ENCODE measurements around the gene NATD1. TPM values are rescaled to one million over a fixed set of nuclear protein-coding genes. Genes with fewer than 3 reads are reported as not detected.

Gene NATD1
- polyA plus RNA-seq, 1 of the 3 experiments (the other 2 are of a cell fraction) = 3.9 TPM

GRCh38 chr17:21199311-21199710 is 53.9 kb downstream of the NATD1 start:
- CTCF ChIA-PET = interaction anchor here (0.7 to 1.4 kb wide), 2 partner anchors 70 to 312 kb away, joined by 3 read pairs; no protein-coding TSS in a partner anchor
- H3K4me2 ChIP-seq = no peak overlapping the region
- no peak overlapping the region for H3K27ac ChIP-seq (ENCODE audit: low read depth in 2 of 2, low read length in 1 of 2)

GRCh38 chr17:21198411-21198810 is 54.8 kb downstream of the NATD1 start:
- H3K4me2 ChIP-seq = no peak overlapping the region
- H3K27ac ChIP-seq (ENCODE audit: low read depth in 2 of 2, low read length in 1 of 2) = no peak overlapping the region
- ChIA-PET POLR2A (no interaction called here), CTCF (interaction anchor here (1.4 kb wide), 1 partner anchor 69 kb away, joined by 3 read pairs; no protein-coding TSS in a partner anchor)
- peaks cover 60% of the 10 kb centered on the region for H4K20me1 ChIP-seq (ENCODE audit: insufficient read depth)
- H2AFZ ChIP-seq (ENCODE audit: low read depth) = no peak overlapping the region
- TF ChIP-seq ZBTB33 (IDR thresholded peaks at IDR 0.05; ENCODE audit: borderline replicate concordance, low read depth) (no peak), GABPA (IDR thresholded peaks at IDR 0.05; ENCODE audit: low read depth) (no peak), SMC3 (IDR thresholded peaks at IDR 0.05; ENCODE audit: low read depth, low read length) (no peak), TCF12 (IDR thresholded peaks at IDR 0.05) (no peak), FOSL2 (IDR thresholded peaks at IDR 0.05; ENCODE audit: borderline replicate concordance, low read depth) (no peak), NRF1 (IDR thresholded peaks at IDR 0.05; ENCODE audit: low read depth, low read length) (no peak), TAF1 (IDR thresholded peaks at IDR 0.05; ENCODE audit: borderline replicate concordance, low read depth, low read length) (no peak), USF2 (IDR thresholded peaks at IDR 0.05; ENCODE audit: borderline replicate concordance, low read depth, low read length) (no peak), EP300 (IDR thresholded peaks at IDR 0.05; ENCODE audit: borderline replicate concordance in 1 of 2, low read depth in 1 of 2, low read length in 1 of 2) (no peak), MXI1 (IDR thresholded peaks at IDR 0.05; ENCODE audit: low read depth, low read length) (no peak), FOXM1 (IDR thresholded peaks at IDR 0.05; ENCODE audit: low read depth) (no peak), RXRA (IDR thresholded peaks at IDR 0.05; ENCODE audit: borderline replicate concordance, low read depth) (no peak), PBX3 (IDR thresholded peaks at IDR 0.05) (no peak)
- H3K9me2 ChIP-seq = no peaks in the 10 kb centered on the region
- peaks cover 0 to 29% of the 10 kb centered on the region in 2 experiments; a peak in 1 of 4 replicates for H3K4me1 ChIP-seq (ENCODE audit: control insufficient read depth in 1 of 2, insufficient read depth in 2 of 2, low read depth in 1 of 2, low read length in 1 of 2)
- H3K9me3 ChIP-seq = no peaks in the 10 kb centered on the region
- H3F3A ChIP-seq (replicated peaks; ENCODE audit: insufficient read depth) = no peaks in the 10 kb centered on the region
- peaks cover 4 to 14% of the 10 kb centered on the region in 2 experiments for H3K36me3 ChIP-seq (replicated peaks in 1 of 2; ENCODE audit: control insufficient read depth in 1 of 2, insufficient read depth in 2 of 2, low read length in 1 of 2)
- 95% methylated on average over 11 of the region's 20 CpGs for WGBS (ENCODE audit: low lambda C conversion rate)
- H3K27me3 ChIP-seq (ENCODE audit: insufficient read depth) = no peaks in the 10 kb centered on the region
- H3K79me2 ChIP-seq (ENCODE audit: insufficient read depth) = peaks cover 69% of the 10 kb centered on the region
- H3K4me3 ChIP-seq (ENCODE audit: low read depth in 2 of 2, low read length in 1 of 2) = no peak overlapping the region
- H3K9ac ChIP-seq = no peak overlapping the region
- no peak for DNase-seq

More at GRCh38 chr17:21199311-21199710, 53.9 kb downstream of the NATD1 start:
- peaks cover 0 to 25% of the 10 kb centered on the region in 2 experiments; a peak in 1 of 4 replicates for H3K4me1 ChIP-seq (ENCODE audit: control insufficient read depth in 1 of 2, insufficient read depth in 2 of 2, low read depth in 1 of 2, low read length in 1 of 2)
- WGBS (ENCODE audit: low lambda C conversion rate) = 84% methylated on average over 9 of the region's 9 CpGs
- no peaks in the 10 kb centered on the region for H3F3A ChIP-seq (replicated peaks; ENCODE audit: insufficient read depth)
- no peaks in the 10 kb centered on the region for H3K9me2 ChIP-seq
- TF ChIP-seq PBX3 (IDR thresholded peaks at IDR 0.05) (no peak), MEF2A (IDR thresholded peaks at IDR 0.05; ENCODE audit: borderline replicate concordance, low read depth) (no peak), NRF1 (IDR thresholded peaks at IDR 0.05; ENCODE audit: low read depth, low read length) (no peak)
- H3K9me3 ChIP-seq = no peaks in the 10 kb centered on the region
- no peak overlapping the region for H3K9ac ChIP-seq
- no peak overlapping the region for H3K4me3 ChIP-seq (ENCODE audit: low read depth in 2 of 2, low read length in 1 of 2)
- POLR2A ChIA-PET = no interaction called here
- H3K79me2 ChIP-seq (ENCODE audit: insufficient read depth) = peaks cover 78% of the 10 kb centered on the region
- no peaks in the 10 kb centered on the region for H3K27me3 ChIP-seq (ENCODE audit: insufficient read depth)
- DNase-seq = no peak
- H3K36me3 ChIP-seq (replicated peaks in 1 of 2; ENCODE audit: control insufficient read depth in 1 of 2, insufficient read depth in 2 of 2, low read length in 1 of 2) = peaks cover 4 to 14% of the 10 kb centered on the region in 2 experiments
- no peak overlapping the region for H2AFZ ChIP-seq (ENCODE audit: low read depth)
- peaks cover 67% of the 10 kb centered on the region for H4K20me1 ChIP-seq (ENCODE audit: insufficient read depth)

Measured in SK-N-SH (cell line).